OCI-LY7 (cell line): ENCODE data around the gene PSMA4. TPM values are rescaled to one million over a fixed set of nuclear protein-coding genes. Genes with fewer than 3 reads are reported as not detected.

Experiments
- BruUV-seq: library from RNA; stranded (reverse); fragments of 400-500 nt; replicated peaks from 2 replicates; lab custom pipeline; 2021; lab: Mats Ljungman, UMichigan
- CTCF ChIA-PET: fragments of 300-600 bp; sonication (Branson Sonifier 250); formaldehyde crosslinking; loops from one replicate; lab custom pipeline; 2022; ENCODE audit warnings: antibody characterized with exemption; ENCODE audit not compliant: unreplicated experiment; lab: Charles Lee
- POLR2A ChIA-PET: fragments of 300-600 bp; sonication (Branson Sonifier 250); formaldehyde crosslinking; loops from one replicate; lab custom pipeline; 2022; ENCODE audit warnings: antibody characterized with exemption; lab: Charles Lee
- DNase-seq: peaks from one replicate; pipeline ENCODE4 v3.0.0-alpha.2; 2015; ENCODE audit warnings: low spot score
- H2AFZ ChIP-seq: fragments of 200-600 bp; sonication (generic), shearing (Covaris generic); 2 replicates; pipeline ENCODE4 v1.6.1; 2014; ENCODE audit warnings: mild to moderate bottlenecking, antibody characterized with exemption, low read length, moderate library complexity
- H3K27ac ChIP-seq: fragments of 200-600 bp; sonication (generic); 2 replicates; pipeline ENCODE4 v1.5.1; 2014; ENCODE audit warnings: mixed run types, low read depth, mild to moderate bottlenecking, moderate library complexity, low read length, inconsistent platforms; ENCODE audit not compliant: poor library complexity, severe bottlenecking
- H3K36me3 ChIP-seq: fragments of 200-600 bp; sonication (generic); 2 replicates; pipeline ENCODE4 v1.6.1; 2014; ENCODE audit warnings: mild to moderate bottlenecking, antibody characterized with exemption, low read length, moderate library complexity, mixed read lengths; ENCODE audit not compliant: insufficient read depth
- H3K4me1 ChIP-seq: fragments of 200-600 bp; sonication (generic); 2 replicates; pipeline ENCODE4 v1.5.1; 2014; ENCODE audit warnings: mild to moderate bottlenecking, low read length; ENCODE audit not compliant: insufficient read depth, poor library complexity, severe bottlenecking
- H3K4me2 ChIP-seq: fragments of 200-600 bp; sonication (generic); 2 replicates; pipeline ENCODE4 v1.6.1; 2014; ENCODE audit warnings: mild to moderate bottlenecking, low read length
- H3K4me3 ChIP-seq: fragments of 200-600 bp; sonication (generic); 2 replicates; pipeline ENCODE4 v1.5.1; 2014; ENCODE audit warnings: mild to moderate bottlenecking, low read depth, low read length; ENCODE audit not compliant: poor library complexity, severe bottlenecking
- H3K79me2 ChIP-seq: fragments of 200-600 bp; sonication (generic); 2 replicates; pipeline ENCODE4 v1.6.1; 2016; ENCODE audit warnings: low read depth, mild to moderate bottlenecking, low read length, moderate library complexity, mixed read lengths; ENCODE audit not compliant: insufficient read depth
- H3K9me2 ChIP-seq: fragments of 200-600 bp; sonication (generic); 2 replicates; pipeline ENCODE4 v1.6.1; 2016; ENCODE audit warnings: mild to moderate bottlenecking, low read length, mixed read lengths; ENCODE audit not compliant: insufficient read depth
- H3K9me3 ChIP-seq: fragments of 200-600 bp; sonication (generic); 2 replicates; pipeline ENCODE4 v1.6.1; 2014; ENCODE audit warnings: mild to moderate bottlenecking, mixed run types, low read length, mixed read lengths
- H4K20me1 ChIP-seq: fragments of 200-600 bp; sonication (generic); 2 replicates; pipeline ENCODE4 v1.6.1; 2014; ENCODE audit warnings: mild to moderate bottlenecking, antibody characterized with exemption, low read length, moderate library complexity, mixed read lengths; ENCODE audit not compliant: insufficient read depth
- CTCF ChIP-seq: fragments of 200-600 bp; sonication (generic); conservative IDR thresholded peaks from 2 replicates; pipeline ENCODE4 v1.5.1; 2014; ENCODE audit warnings: mild to moderate bottlenecking, antibody characterized with exemption, low read length, moderate library complexity, mixed read lengths
- EZH2phosphoT487 ChIP-seq: fragments of 200-600 bp; sonication (generic); IDR thresholded peaks from 2 replicates; pipeline ENCODE4 v1.6.1; 2018; ENCODE audit warnings: low read depth, borderline replicate concordance, mild to moderate bottlenecking, mixed run types, antibody characterized with exemption, low read length, moderate library complexity, mixed read lengths
- intact Hi-C: fragments of 100-400 bp; cut with micrococcal nuclease; formaldehyde crosslinking; loops from one replicate; pipeline ENCODE4 v1.10.0; 2022; ENCODE audit not compliant: unreplicated experiment
- small RNA-seq: library from RNA; depleted of rRNA; stranded (forward); fragments of <200 nt; gene quantifications from one replicate; pipeline ENCODE3, GENCODE V24; 2014
- total RNA-seq, 2 experiments: library from RNA; depleted of rRNA in 1 of 2; stranded (reverse); fragments of >200 nt in 1 of 2; shearing (Covaris generic) in 1 of 2; gene quantifications; 2 replicates each; pipeline ENCODE4 v1.2.3, GENCODE V29; 2014 to 2022

Gene PSMA4
- total RNA-seq, 2 experiments from 2014 or later = 186 to 254 TPM

GRCh38 chr15:78599189-78599588 is 58.9 kb downstream of the PSMA4 start:
- no peak for DNase-seq
- Histone ChIP-seq H3K79me2 (no peaks in the 10 kb centered on the region), H3K4me2 (no peak overlapping the region), H3K9me2 (no peaks in the 10 kb centered on the region), H2AFZ (no peak overlapping the region), H3K4me3 (no peak overlapping the region), H3K4me1 (no peaks in the 10 kb centered on the region), H3K36me3 (no peaks in the 10 kb centered on the region), H4K20me1 (no peaks in the 10 kb centered on the region), H3K27ac (no peak overlapping the region), H3K9me3 (no peaks in the 10 kb centered on the region)
- ChIA-PET CTCF (no interaction called here), POLR2A (no interaction called here)
- BruUV-seq = no TSS peak
- TF ChIP-seq CTCF (no peak), EZH2phosphoT487 (no peak)
- intact Hi-C loops = no loop called here

Small RNA genes within 50 kb of the gene (small RNA-seq; reads per million reads assigned to genes)
- not detected for gene AC067863.2

Other genes with a start within 250 kb of the PSMA4 start
- gene SKIC8, start 240.8 kb upstream of the PSMA4 start, total RNA-seq (2014; rRNA removed; shearing (Covaris generic)) = 57.4 and 66.8 TPM in 2 replicates
- 53.5 and 59.8 TPM in 2 replicates for gene SKIC8, start 240.8 kb upstream of the PSMA4 start, total RNA-seq (2022)
- not detected in 2 replicates for gene CRABP1, start 200.1 kb upstream of the PSMA4 start, total RNA-seq (2014; rRNA removed; shearing (Covaris generic))
- not detected in 2 replicates for gene CRABP1, start 200.1 kb upstream of the PSMA4 start, total RNA-seq (2022)
- gene IREB2, start 102.2 kb upstream of the PSMA4 start, total RNA-seq (2014; rRNA removed; shearing (Covaris generic)) = 22.7 and 27.1 TPM in 2 replicates
- 70.7 and 77.6 TPM in 2 replicates for gene IREB2, start 102.2 kb upstream of the PSMA4 start, total RNA-seq (2022)
- gene HYKK, start 32.9 kb upstream of the PSMA4 start, total RNA-seq (2014; rRNA removed; shearing (Covaris generic)) = 0.31 TPM in 1 of 2 replicates, not detected in the other
- gene HYKK, start 32.9 kb upstream of the PSMA4 start, total RNA-seq (2022) = 0.40 and 0.42 TPM in 2 replicates
- 2.8 and 11.6 TPM in 2 replicates for gene CHRNA5, start 25.1 kb downstream of the PSMA4 start, total RNA-seq (2014; rRNA removed; shearing (Covaris generic))
- 8.3 and 9.1 TPM in 2 replicates for gene CHRNA5, start 25.1 kb downstream of the PSMA4 start, total RNA-seq (2022)
- not detected in 2 replicates for gene CHRNA3, start 80.6 kb downstream of the PSMA4 start, total RNA-seq (2014; rRNA removed; shearing (Covaris generic))
- not detected in 2 replicates for gene CHRNA3, start 80.6 kb downstream of the PSMA4 start, total RNA-seq (2022)
- gene CHRNB4, start 100.8 kb downstream of the PSMA4 start, total RNA-seq (2014; rRNA removed; shearing (Covaris generic)) = not detected in 2 replicates
- gene CHRNB4, start 100.8 kb downstream of the PSMA4 start, total RNA-seq (2022) = not detected in 2 replicates